Panc1 (cell line): ENCODE results near the gene GMDS. TPM values are rescaled to one million over a fixed set of nuclear protein-coding genes. Genes with fewer than 3 reads are reported as not detected.

Source experiments
- ATAC-seq: fragments of 200-7000 bp; cut with Tn5 transposase; 2 replicates; pipeline ENCODE4 v1.9.1; 2020; ENCODE audit warnings: mild to moderate bottlenecking, moderate library complexity
- BruUV-seq: library from RNA; stranded (reverse); fragments of 400-500 nt; replicated peaks from 2 replicates; lab custom pipeline; 2021; lab: Mats Ljungman, UMichigan
- CTCF ChIA-PET: fragments of 300-600 bp; sonication (Branson Sonifier 250); formaldehyde crosslinking; loops from one replicate; lab custom pipeline; 2022; ENCODE audit warnings: antibody characterized with exemption; lab: Charles Lee
- POLR2A ChIA-PET: fragments of 300-600 bp; sonication (Branson Sonifier 250); formaldehyde crosslinking; loops from one replicate; lab custom pipeline; 2022; ENCODE audit warnings: antibody characterized with exemption; lab: Charles Lee
- DNase-seq: peaks from one replicate; pipeline ENCODE4 v3.0.0-alpha.2; 2010; ENCODE audit warnings: low read depth, low spot score
- H3K27ac ChIP-seq: 2 replicates; pipeline ENCODE4 v1.5.1; 2011; ENCODE audit warnings: mild to moderate bottlenecking, low read length, inconsistent platforms
- H3K27me3 ChIP-seq: fragments of 200-500 bp; sonication (Bioruptor generic); 2 replicates; pipeline ENCODE4 v1.6.0; 2014; ENCODE audit warnings: low read length, inconsistent platforms; ENCODE audit not compliant: control insufficient read depth, insufficient read depth
- H3K36me3 ChIP-seq: fragments of 200-500 bp; sonication (Bioruptor generic); 2 replicates; pipeline ENCODE4 v1.5.1; 2014; ENCODE audit warnings: inconsistent platforms, mild to moderate bottlenecking, low read length, moderate library complexity; ENCODE audit not compliant: control insufficient read depth, insufficient read depth
- H3K4me1 ChIP-seq: 2 replicates; pipeline ENCODE4 v1.5.1; 2011; ENCODE audit warnings: inconsistent platforms, mild to moderate bottlenecking, low read length, moderate library complexity; ENCODE audit not compliant: control insufficient read depth, insufficient read depth
- H3K4me3 ChIP-seq, 2 experiments: 2 replicates each; pipeline ENCODE4 v1.5.1; 2011 to 2012; ENCODE audit warnings: low read depth in 2 of 2, low read length in 2 of 2, mild to moderate bottlenecking in 2 of 2, inconsistent platforms in 1 of 2, moderate library complexity in 1 of 2
- H3K9me3 ChIP-seq: fragments of 200-500 bp; sonication (Bioruptor generic); 2 replicates; pipeline ENCODE4 v1.5.1; 2014; ENCODE audit warnings: low read depth, mild to moderate bottlenecking, inconsistent platforms, low read length, moderate library complexity; ENCODE audit not compliant: control insufficient read depth, insufficient read depth
- CTCF ChIP-seq: fragments of 450-650 bp; IDR thresholded peaks from 2 replicates; pipeline ENCODE4 v1.5.1; 2017; ENCODE audit warnings: mild to moderate bottlenecking
- POLR2AphosphoS5 ChIP-seq: IDR thresholded peaks from 2 replicates; pipeline ENCODE4 v1.6.1; 2012; ENCODE audit warnings: mild to moderate bottlenecking, low read depth, low read length, moderate library complexity
- SIN3A ChIP-seq: IDR thresholded peaks from 2 replicates; pipeline ENCODE4 v1.6.1; 2012; ENCODE audit warnings: low read depth, mild to moderate bottlenecking, low read length, moderate library complexity, borderline replicate concordance; ENCODE audit not compliant: insufficient read depth
- TCF7L2 ChIP-seq: IDR thresholded peaks from 2 replicates; pipeline ENCODE4 v1.6.1; 2011; ENCODE audit warnings: mild to moderate bottlenecking, low read depth, low read length, inconsistent platforms
- in situ Hi-C: cut with HindIII; loops from 2 replicates; pipeline ENCODE4 v1.10.0; 2016; ENCODE audit warnings: low sequenced_read_pairs, low pct_unique_long_range_greater_than_20kb
- intact Hi-C: fragments of 100-400 bp; cut with micrococcal nuclease; formaldehyde crosslinking; loops from one replicate; pipeline ENCODE4 v1.10.0; 2022; ENCODE audit not compliant: unreplicated experiment
- total RNA-seq: library from RNA; stranded (reverse); gene quantifications from one replicate; pipeline ENCODE4 v1.2.1, GENCODE V29; 2021; ENCODE audit not compliant: unreplicated experiment
- TF ChIP-seq, protein P1 (sequence below), 2 experiments: IDR thresholded peaks; 2 replicates each; pipeline ENCODE4 v1.6.1; 2011 to 2012; ENCODE audit warnings: low read depth in 2 of 2, control low read depth in 1 of 2, low read length in 1 of 2, mild to moderate bottlenecking in 1 of 2, moderate library complexity in 1 of 2; ENCODE audit not compliant: insufficient read depth in 1 of 2

GMDS gene
- total RNA-seq, 1 experiment from 2014 or later, result 9.8 TPM

DNA sequence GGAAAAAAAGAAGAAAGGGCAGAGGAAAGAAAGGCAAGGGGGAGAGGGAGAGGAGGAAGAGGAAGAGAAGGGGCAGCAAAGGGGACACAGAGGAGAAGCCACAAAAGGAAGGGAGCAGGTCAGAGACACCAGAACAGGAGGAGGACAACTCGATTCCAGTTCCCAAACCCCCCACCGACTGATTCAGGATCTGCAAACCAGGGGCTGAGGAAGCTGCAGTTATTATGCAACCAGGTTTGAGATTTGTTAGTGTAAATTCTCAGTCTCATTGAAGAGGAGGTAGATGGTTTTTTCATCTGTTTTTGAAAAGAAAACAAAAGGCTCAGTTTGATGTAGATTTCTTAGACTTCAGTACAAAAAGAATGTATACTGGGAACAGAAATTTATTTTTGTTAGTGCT is 432.9 kb downstream of the GMDS start:
- intact Hi-C loops, result no loop called here
- in situ Hi-C loops, result no loop called here
- DNase-seq (no peak), ATAC-seq (no peak)
- Histone ChIP-seq H3K27ac (no peak overlapping the region), H3K36me3 (no peaks in the 10 kb centered on the region), H3K9me3 (no peaks in the 10 kb centered on the region), H3K4me3 (no peak overlapping the region), H3K4me1 (no peaks in the 10 kb centered on the region), H3K27me3 (0 out of 2 replicates have a peak, but pooled peaks cover 2% of the 10 kb centered on the region)
- POLR2A ChIA-PET, result no interaction called here
- TF ChIP-seq, protein P1, sequence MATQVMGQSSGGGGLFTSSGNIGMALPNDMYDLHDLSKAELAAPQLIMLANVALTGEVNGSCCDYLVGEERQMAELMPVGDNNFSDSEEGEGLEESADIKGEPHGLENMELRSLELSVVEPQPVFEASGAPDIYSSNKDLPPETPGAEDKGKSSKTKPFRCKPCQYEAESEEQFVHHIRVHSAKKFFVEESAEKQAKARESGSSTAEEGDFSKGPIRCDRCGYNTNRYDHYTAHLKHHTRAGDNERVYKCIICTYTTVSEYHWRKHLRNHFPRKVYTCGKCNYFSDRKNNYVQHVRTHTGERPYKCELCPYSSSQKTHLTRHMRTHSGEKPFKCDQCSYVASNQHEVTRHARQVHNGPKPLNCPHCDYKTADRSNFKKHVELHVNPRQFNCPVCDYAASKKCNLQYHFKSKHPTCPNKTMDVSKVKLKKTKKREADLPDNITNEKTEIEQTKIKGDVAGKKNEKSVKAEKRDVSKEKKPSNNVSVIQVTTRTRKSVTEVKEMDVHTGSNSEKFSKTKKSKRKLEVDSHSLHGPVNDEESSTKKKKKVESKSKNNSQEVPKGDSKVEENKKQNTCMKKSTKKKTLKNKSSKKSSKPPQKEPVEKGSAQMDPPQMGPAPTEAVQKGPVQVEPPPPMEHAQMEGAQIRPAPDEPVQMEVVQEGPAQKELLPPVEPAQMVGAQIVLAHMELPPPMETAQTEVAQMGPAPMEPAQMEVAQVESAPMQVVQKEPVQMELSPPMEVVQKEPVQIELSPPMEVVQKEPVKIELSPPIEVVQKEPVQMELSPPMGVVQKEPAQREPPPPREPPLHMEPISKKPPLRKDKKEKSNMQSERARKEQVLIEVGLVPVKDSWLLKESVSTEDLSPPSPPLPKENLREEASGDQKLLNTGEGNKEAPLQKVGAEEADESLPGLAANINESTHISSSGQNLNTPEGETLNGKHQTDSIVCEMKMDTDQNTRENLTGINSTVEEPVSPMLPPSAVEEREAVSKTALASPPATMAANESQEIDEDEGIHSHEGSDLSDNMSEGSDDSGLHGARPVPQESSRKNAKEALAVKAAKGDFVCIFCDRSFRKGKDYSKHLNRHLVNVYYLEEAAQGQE (IDR thresholded peaks at IDR 0.05; ENCODE audit: insufficient read depth in 1 of 2, low read depth in 2 of 2, low read length in 1 of 2), result no peak
- no peak for TF ChIP-seq CTCF
- TF ChIP-seq TCF7L2, result no peak
- no peak for TF ChIP-seq POLR2AphosphoS5
- TF ChIP-seq SIN3A, result no peak
- no TSS peak for BruUV-seq
- CTCF ChIA-PET, result no interaction called here

DNA sequence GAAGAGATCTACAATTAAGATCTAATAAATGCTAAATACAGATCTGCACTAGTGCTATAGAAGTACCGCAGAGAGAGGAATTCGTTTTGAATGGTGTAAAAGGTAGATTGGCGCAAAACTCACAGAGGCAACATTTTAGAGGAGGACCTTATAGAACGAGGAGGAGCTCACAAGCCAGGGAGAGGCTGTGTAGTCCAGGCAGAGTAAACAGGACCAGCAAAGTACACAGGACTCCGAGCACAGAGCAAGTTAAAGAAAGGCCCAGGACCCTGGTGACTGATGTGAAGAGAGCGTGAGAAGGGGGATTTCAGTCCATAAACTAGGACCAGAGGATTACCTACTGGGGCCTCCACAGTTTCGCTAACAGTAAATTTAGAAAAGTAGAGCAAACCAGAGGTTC is 433.4 kb downstream of the GMDS start:
- no peak for ATAC-seq
- ChIA-PET POLR2A (no interaction called here), CTCF (no interaction called here)
- in situ Hi-C loops, result no loop called here
- TF ChIP-seq POLR2AphosphoS5 (no peak), TCF7L2 (no peak)
- TF ChIP-seq, protein P1 (IDR thresholded peaks at IDR 0.05; ENCODE audit: insufficient read depth in 1 of 2, low read depth in 2 of 2, low read length in 1 of 2), result no peak
- no peak for DNase-seq
- Histone ChIP-seq H3K9me3 (no peaks in the 10 kb centered on the region), H3K27ac (no peak overlapping the region), H3K27me3 (0 out of 2 replicates have a peak, but pooled peaks cover 2% of the 10 kb centered on the region), H3K4me3 (no peak overlapping the region), H3K4me1 (no peaks in the 10 kb centered on the region), H3K36me3 (no peaks in the 10 kb centered on the region)
- intact Hi-C loops, result no loop called here
- BruUV-seq, result no TSS peak
